ENCODE measurements around the gene NUDT12.

The NUDT12 gene

GRCh38 chr5:103601314-103601713 lies 38.7 kb upstream of the NUDT12 start:
- Histone ChIP-seq H3K18ac (ENCODE audit: low read depth in 1 of 2, low read length in 2 of 2) (no peak overlapping the region), H2BK5ac (ENCODE audit: low read depth, low read length, poor library complexity, severe bottlenecking) (no peak overlapping the region), H3K14ac (ENCODE audit: low read length in 2 of 2) (no peak overlapping the region), H3K4me3 (ENCODE audit: insufficient read depth in 1 of 2, low read depth in 1 of 2, low read length in 2 of 2) (no peak overlapping the region), H3K4me2 (ENCODE audit: low read length, poor library complexity, severe bottlenecking) (no peak overlapping the region), H4K8ac (ENCODE audit: low read length) (no peak overlapping the region), H2BK120ac (ENCODE audit: low read depth, low read length) (no peak overlapping the region), H3K23ac (ENCODE audit: low read length in 2 of 2) (no peak overlapping the region), H3K36me3 (ENCODE audit: control insufficient read depth in 1 of 2, insufficient read depth in 2 of 2, low read depth in 1 of 2, low read length in 2 of 2) (no peaks in the 10 kb centered on the region), H4K91ac (ENCODE audit: low read length) (no peak overlapping the region), H2AFZ (ENCODE audit: low read depth, low read length) (no peak overlapping the region), H3K79me1 (replicated peaks; ENCODE audit: low read length, poor library complexity, severe bottlenecking) (no peaks in the 10 kb centered on the region), H2BK15ac (ENCODE audit: low read depth, poor library complexity, severe bottlenecking) (no peak overlapping the region), H3K27ac (ENCODE audit: low read length, poor library complexity, severe bottlenecking) (no peak overlapping the region), H3K9ac (ENCODE audit: low read length) (no peak overlapping the region), H2BK12ac (ENCODE audit: low read length in 2 of 2) (no peak overlapping the region), H3K27me3 (ENCODE audit: control insufficient read depth in 1 of 2, insufficient read depth in 1 of 2, low read length in 2 of 2) (no peaks in the 10 kb centered on the region), H3K4ac (ENCODE audit: low read depth in 1 of 2, low read length in 2 of 2) (no peak overlapping the region), H3K4me1 (ENCODE audit: control insufficient read depth, insufficient read depth, low read depth, low read length) (no peaks in the 10 kb centered on the region), H3K9me3 (ENCODE audit: control insufficient read depth, low read length) (no peaks in the 10 kb centered on the region), H2AK5ac (ENCODE audit: low read length, severe bottlenecking) (no peak overlapping the region)
- no peak for DNase-seq
- 100% methylated on average over 3 of the region's 3 CpGs for WGBS

GRCh38 chr5:103600086-103600485 lies 37.5 kb upstream of the NUDT12 start:
- no peak overlapping the region for H3K4ac ChIP-seq (ENCODE audit: low read depth in 1 of 2, low read length in 2 of 2)
- H3K4me1 ChIP-seq (ENCODE audit: control insufficient read depth, insufficient read depth, low read depth, low read length), result no peaks in the 10 kb centered on the region
- no peak overlapping the region for H3K18ac ChIP-seq (ENCODE audit: low read depth in 1 of 2, low read length in 2 of 2)
- no peaks in the 10 kb centered on the region for H3K36me3 ChIP-seq (ENCODE audit: control insufficient read depth in 1 of 2, insufficient read depth in 2 of 2, low read depth in 1 of 2, low read length in 2 of 2)
- H2AFZ ChIP-seq (ENCODE audit: low read depth, low read length), result no peak overlapping the region
- H3K14ac ChIP-seq (ENCODE audit: low read length in 2 of 2), result no peak overlapping the region
- DNase-seq, result no peak
- no peak overlapping the region for H2BK15ac ChIP-seq (ENCODE audit: low read depth, poor library complexity, severe bottlenecking)
- no peak overlapping the region for H3K23ac ChIP-seq (ENCODE audit: low read length in 2 of 2)
- no peak overlapping the region for H3K27ac ChIP-seq (ENCODE audit: low read length, poor library complexity, severe bottlenecking)
- no peak overlapping the region for H2AK5ac ChIP-seq (ENCODE audit: low read length, severe bottlenecking)
- no peak overlapping the region for H3K9ac ChIP-seq (ENCODE audit: low read length)
- H3K4me3 ChIP-seq (ENCODE audit: insufficient read depth in 1 of 2, low read depth in 1 of 2, low read length in 2 of 2), result no peak overlapping the region
- H4K91ac ChIP-seq (ENCODE audit: low read length), result no peak overlapping the region
- H2BK12ac ChIP-seq (ENCODE audit: low read length in 2 of 2), result no peak overlapping the region
- H3K9me3 ChIP-seq (ENCODE audit: control insufficient read depth, low read length), result no peaks in the 10 kb centered on the region
- H3K4me2 ChIP-seq (ENCODE audit: low read length, poor library complexity, severe bottlenecking), result no peak overlapping the region
- no peak overlapping the region for H4K8ac ChIP-seq (ENCODE audit: low read length)
- no peaks in the 10 kb centered on the region for H3K27me3 ChIP-seq (ENCODE audit: control insufficient read depth in 1 of 2, insufficient read depth in 1 of 2, low read length in 2 of 2)
- no peak overlapping the region for H2BK120ac ChIP-seq (ENCODE audit: low read depth, low read length)
- no peaks in the 10 kb centered on the region for H3K79me1 ChIP-seq (replicated peaks; ENCODE audit: low read length, poor library complexity, severe bottlenecking)
- WGBS, result 58% methylated on average over 1 of the region's 1 CpG
- no peak overlapping the region for H2BK5ac ChIP-seq (ENCODE audit: low read depth, low read length, poor library complexity, severe bottlenecking)

- no peak overlapping the region for H2AK5ac ChIP-seq (ENCODE audit: low read length, severe bottlenecking)
- no peak overlapping the region for H3K4me3 ChIP-seq (ENCODE audit: insufficient read depth in 1 of 2, low read depth in 1 of 2, low read length in 2 of 2)
- no peak overlapping the region for H2BK12ac ChIP-seq (ENCODE audit: low read length in 2 of 2)
- DNase-seq, result no peak
- no peak overlapping the region for H2BK120ac ChIP-seq (ENCODE audit: low read depth, low read length)
- no peak overlapping the region for H4K91ac ChIP-seq (ENCODE audit: low read length)
- no peak overlapping the region for H3K9ac ChIP-seq (ENCODE audit: low read length)
- H3K79me1 ChIP-seq (replicated peaks; ENCODE audit: low read length, poor library complexity, severe bottlenecking), result no peaks in the 10 kb centered on the region
- H2AFZ ChIP-seq (ENCODE audit: low read depth, low read length), result no peak overlapping the region
- H4K8ac ChIP-seq (ENCODE audit: low read length), result no peak overlapping the region
- no peaks in the 10 kb centered on the region for H3K27me3 ChIP-seq (ENCODE audit: control insufficient read depth in 1 of 2, insufficient read depth in 1 of 2, low read length in 2 of 2)
- H3K23ac ChIP-seq (ENCODE audit: low read length in 2 of 2), result no peak overlapping the region
- no peak overlapping the region for H3K27ac ChIP-seq (ENCODE audit: low read length, poor library complexity, severe bottlenecking)
- no peak overlapping the region for H3K4ac ChIP-seq (ENCODE audit: low read depth in 1 of 2, low read length in 2 of 2)
- H3K18ac ChIP-seq (ENCODE audit: low read depth in 1 of 2, low read length in 2 of 2), result no peak overlapping the region
- H2BK15ac ChIP-seq (ENCODE audit: low read depth, poor library complexity, severe bottlenecking), result no peak overlapping the region
- H3K4me2 ChIP-seq (ENCODE audit: low read length, poor library complexity, severe bottlenecking), result no peak overlapping the region
- H3K9me3 ChIP-seq (ENCODE audit: control insufficient read depth, low read length), result no peaks in the 10 kb centered on the region
- no peak overlapping the region for H3K14ac ChIP-seq (ENCODE audit: low read length in 2 of 2)
- H2BK5ac ChIP-seq (ENCODE audit: low read depth, low read length, poor library complexity, severe bottlenecking), result no peak overlapping the region
- 95% methylated on average over 3 of the region's 3 CpGs for WGBS
- no peaks in the 10 kb centered on the region for H3K36me3 ChIP-seq (ENCODE audit: control insufficient read depth in 1 of 2, insufficient read depth in 2 of 2, low read depth in 1 of 2, low read length in 2 of 2)
- no peaks in the 10 kb centered on the region for H3K4me1 ChIP-seq (ENCODE audit: control insufficient read depth, insufficient read depth, low read depth, low read length)
Observed at GRCh38 chr5:103598997-103599566, 36.5 kb upstream of the NUDT12 start.

GRCh38 chr5:103590221-103590620 lies 27.6 kb upstream of the NUDT12 start:
- Histone ChIP-seq H3K4me2 (ENCODE audit: low read length, poor library complexity, severe bottlenecking) (no peak overlapping the region), H3K14ac (ENCODE audit: low read length in 2 of 2) (no peak overlapping the region), H4K91ac (ENCODE audit: low read length) (no peak overlapping the region), H3K4ac (ENCODE audit: low read depth in 1 of 2, low read length in 2 of 2) (no peak overlapping the region), H3K4me1 (ENCODE audit: control insufficient read depth, insufficient read depth, low read depth, low read length) (no peaks in the 10 kb centered on the region), H4K8ac (ENCODE audit: low read length) (no peak overlapping the region), H3K9ac (ENCODE audit: low read length) (no peak overlapping the region), H3K79me1 (replicated peaks; ENCODE audit: low read length, poor library complexity, severe bottlenecking) (no peaks in the 10 kb centered on the region), H2BK5ac (ENCODE audit: low read depth, low read length, poor library complexity, severe bottlenecking) (no peak overlapping the region), H3K27me3 (ENCODE audit: control insufficient read depth in 1 of 2, insufficient read depth in 1 of 2, low read length in 2 of 2) (no peaks in the 10 kb centered on the region), H2BK15ac (ENCODE audit: low read depth, poor library complexity, severe bottlenecking) (no peak overlapping the region), H2BK12ac (ENCODE audit: low read length in 2 of 2) (no peak overlapping the region), H2BK120ac (ENCODE audit: low read depth, low read length) (no peak overlapping the region), H2AFZ (ENCODE audit: low read depth, low read length) (no peak overlapping the region), H3K36me3 (ENCODE audit: control insufficient read depth in 1 of 2, insufficient read depth in 2 of 2, low read depth in 1 of 2, low read length in 2 of 2) (no peaks in the 10 kb centered on the region), H3K4me3 (ENCODE audit: insufficient read depth in 1 of 2, low read depth in 1 of 2, low read length in 2 of 2) (no peak overlapping the region), H3K18ac (ENCODE audit: low read depth in 1 of 2, low read length in 2 of 2) (no peak overlapping the region), H3K27ac (ENCODE audit: low read length, poor library complexity, severe bottlenecking) (no peak overlapping the region), H3K23ac (ENCODE audit: low read length in 2 of 2) (no peak overlapping the region), H3K9me3 (ENCODE audit: control insufficient read depth, low read length) (no peaks in the 10 kb centered on the region), H2AK5ac (ENCODE audit: low read length, severe bottlenecking) (no peak overlapping the region)
- WGBS, result 100% methylated on average over 1 of the region's 3 CpGs
- no peak for DNase-seq
